K562 (cell line): ENCODE measurements around the gene EAF1. TPM values are rescaled to one million over a fixed set of nuclear protein-coding genes. Genes with fewer than 3 reads are reported as not detected.

ENCODE experiments used
- ATF7 ChIP-seq: fragments of 450-650 bp; IDR thresholded peaks from 2 replicates; pipeline ENCODE4 v1.7.1; 2014; ENCODE audit warnings: mild to moderate bottlenecking, moderate library complexity
- BHLHE40 ChIP-seq: IDR thresholded peaks from 2 replicates; pipeline ENCODE4 v1.6.1; 2011; ENCODE audit warnings: low read length, improper control_type of control experiment
- CXXC5 ChIP-seq: fragments of 250-450 bp; sonication (Bioruptor Pico); IDR thresholded peaks from 2 replicates; pipeline ENCODE4 v1.8.0; 2022; ENCODE audit warnings: inconsistent platforms, mild to moderate bottlenecking, moderate library complexity
- ELF2 ChIP-seq: fragments of 250-450 bp; sonication (Bioruptor Pico); IDR thresholded peaks from 2 replicates; pipeline ENCODE4 v1.5.0; 2021; ENCODE audit warnings: mild to moderate bottlenecking
- GATAD2A ChIP-seq: fragments of 450-650 bp; IDR thresholded peaks from 2 replicates; pipeline ENCODE4 v1.6.1; 2017
- GTF2E2 ChIP-seq: fragments of 200-800 bp; sonication (Bioruptor generic); IDR thresholded peaks from 2 replicates; pipeline ENCODE4 v1.6.1; 2016; ENCODE audit warnings: missing genetic modification characterization, missing compliant biosample characterization
- MAX ChIP-seq: sonication (generic); formaldehyde crosslinking; IDR thresholded peaks from 2 replicates; pipeline ENCODE4 v1.9.0; 2022; ENCODE audit warnings: mild to moderate bottlenecking, missing genetic modification reagents
- MAZ ChIP-seq, 2 experiments: fragments of 450-650 bp in 1 of 2; sonication (generic) in 1 of 2; formaldehyde crosslinking; IDR thresholded peaks in 1 of 2; conservative IDR thresholded peaks in 1 of 2; 2 replicates each; pipeline versions ENCODE4 v1.4.0 to v1.5.0; 2020; ENCODE audit warnings: mild to moderate bottlenecking in 1 of 2, missing genetic modification reagents in 1 of 2
- MIER1 ChIP-seq: fragments of 450-650 bp; IDR thresholded peaks from 2 replicates; pipeline ENCODE4 v1.6.1; 2016; ENCODE audit warnings: antibody characterized with exemption, mild to moderate bottlenecking, low read depth
- NFRKB ChIP-seq: fragments of 450-650 bp; IDR thresholded peaks from 2 replicates; pipeline ENCODE4 v1.6.1; 2016; ENCODE audit warnings: low read depth
- RCOR1 ChIP-seq, 2 experiments: IDR thresholded peaks; 2 replicates each; pipeline ENCODE4 v1.6.1; 2012; ENCODE audit warnings: low read depth in 2 of 2, low read length in 2 of 2, borderline replicate concordance in 1 of 2, improper control_type of control experiment in 1 of 2
- RUNX1 ChIP-seq: sonication (generic); IDR thresholded peaks from 2 replicates; pipeline ENCODE4 v1.6.1; 2016; ENCODE audit warnings: antibody characterized with exemption, low read depth
- SAP30 ChIP-seq: fragments of 200-600 bp; sonication (generic); IDR thresholded peaks from 2 replicates; pipeline ENCODE4 v1.6.1; 2012; ENCODE audit warnings: borderline replicate concordance, low read depth, mild to moderate bottlenecking, moderate library complexity, low read length, control low read depth, inconsistent platforms; ENCODE audit not compliant: insufficient read depth, poor library complexity, severe bottlenecking
- SIN3A ChIP-seq, 2 experiments: fragments of 150-350 bp in 1 of 2; IDR thresholded peaks; 2 replicates each; pipeline ENCODE4 v1.6.1; 2011 to 2016; ENCODE audit warnings: borderline replicate concordance in 2 of 2, low read depth in 2 of 2, low read length in 2 of 2, mild to moderate bottlenecking in 2 of 2, moderate library complexity in 2 of 2; ENCODE audit not compliant: control insufficient read depth in 1 of 2
- TAF7 ChIP-seq: fragments of 450-650 bp; IDR thresholded peaks from 2 replicates; pipeline ENCODE4 v1.6.1; 2016; ENCODE audit warnings: missing genetic modification characterization, missing compliant biosample characterization
- TEAD4 ChIP-seq, 2 experiments: sonication (generic) in 1 of 2; formaldehyde crosslinking in 1 of 2; IDR thresholded peaks; 2 replicates each; pipeline versions ENCODE4 v1.6.1 to v1.8.0; 2012 to 2022; ENCODE audit warnings: borderline replicate concordance in 1 of 2, inconsistent platforms in 1 of 2, low read length in 1 of 2, mild to moderate bottlenecking in 1 of 2, missing genetic modification reagents in 1 of 2
- VEZF1 ChIP-seq: fragments of 200-800 bp; sonication (Bioruptor generic); IDR thresholded peaks from 2 replicates; pipeline ENCODE4 v1.6.1; 2017; ENCODE audit warnings: missing genetic modification characterization, missing compliant biosample characterization
- YY1 ChIP-seq, 3 experiments: IDR thresholded peaks; 2 replicates each; pipeline ENCODE4 v1.6.1; 2011; ENCODE audit warnings: low read length in 2 of 3, mild to moderate bottlenecking in 2 of 3, moderate library complexity in 2 of 3, borderline replicate concordance in 1 of 3, control low read depth in 1 of 3, low read depth in 1 of 3; ENCODE audit not compliant: insufficient read depth in 3 of 3, insufficient replicate concordance in 2 of 3, control insufficient read depth in 1 of 3, insufficient read length in 1 of 3; ENCODE audit errors: extremely low read depth in 1 of 3
- ZBTB17 ChIP-seq: fragments of 450-650 bp; formaldehyde crosslinking; IDR thresholded peaks from 2 replicates; pipeline ENCODE4 v1.4.0; 2020; ENCODE audit warnings: mild to moderate bottlenecking
- ZBTB7A ChIP-seq: IDR thresholded peaks from 2 replicates; pipeline ENCODE4 v1.6.1; 2011; ENCODE audit warnings: low read depth, mild to moderate bottlenecking, low read length, moderate library complexity, borderline replicate concordance; ENCODE audit not compliant: control insufficient read depth
- ZC3H11A ChIP-seq: IDR thresholded peaks from 2 replicates; pipeline ENCODE4 v1.6.1; 2012; ENCODE audit warnings: low read depth, low read length, improper control_type of control experiment
- ZNF165 ChIP-seq: fragments of 250-450 bp; sonication (Bioruptor Pico); IDR thresholded peaks from 2 replicates; pipeline ENCODE4 v1.4.0; 2020; ENCODE audit warnings: borderline replicate concordance
- ZNF75A ChIP-seq: fragments of 450-650 bp; formaldehyde crosslinking; IDR thresholded peaks from 2 replicates; pipeline ENCODE4 v1.4.0; 2020; ENCODE audit warnings: mild to moderate bottlenecking
- polyA plus RNA-seq, 8 experiments: library from polyadenylated mRNA; depleted of rRNA in 4 of 8; stranded (reverse) in 5 of 8; unstranded in 3 of 8; fragments of >200 nt; fragmentation: Nextera tagmentation in 2 of 8; fragmentation: Illumina TruSeq in 1 of 8; extraction: Ambion mirVana in 2 of 8; extraction: Trizol in 1 of 8; gene quantifications; 2 replicates each; pipeline versions ENCODE4 v1.2.1 to v1.2.3, GENCODE V29; 2011 to 2014; ENCODE audit warnings: inconsistent platforms in 1 of 8, missing spikeins in 1 of 8
- total RNA-seq, 7 experiments: library from RNA; depleted of rRNA in 6 of 7; stranded (reverse); fragments of >200 nt in 6 of 7; fragmentation: Illumina TruSeq in 2 of 7; extraction: Trizol in 2 of 7; gene quantifications; 2 replicates each; pipeline versions ENCODE4 v1.2.1 to v1.2.3, GENCODE V29; 2011 to 2021; ENCODE audit warnings: low replicate concordance in 1 of 7
- TF ChIP-seq, protein P1 (sequence below): sonication (generic); formaldehyde crosslinking; IDR thresholded peaks from 2 replicates; pipeline ENCODE4 v1.8.0; 2023; ENCODE audit warnings: mild to moderate bottlenecking, missing genetic modification reagents

EAF1 gene
- total and polyA plus RNA-seq, 9 of the 15 experiments (the other 6 are each of a cell fraction or from before 2014, with no cell fraction given), result 7.0 to 26.8 (median 20.4) TPM

DNA sequence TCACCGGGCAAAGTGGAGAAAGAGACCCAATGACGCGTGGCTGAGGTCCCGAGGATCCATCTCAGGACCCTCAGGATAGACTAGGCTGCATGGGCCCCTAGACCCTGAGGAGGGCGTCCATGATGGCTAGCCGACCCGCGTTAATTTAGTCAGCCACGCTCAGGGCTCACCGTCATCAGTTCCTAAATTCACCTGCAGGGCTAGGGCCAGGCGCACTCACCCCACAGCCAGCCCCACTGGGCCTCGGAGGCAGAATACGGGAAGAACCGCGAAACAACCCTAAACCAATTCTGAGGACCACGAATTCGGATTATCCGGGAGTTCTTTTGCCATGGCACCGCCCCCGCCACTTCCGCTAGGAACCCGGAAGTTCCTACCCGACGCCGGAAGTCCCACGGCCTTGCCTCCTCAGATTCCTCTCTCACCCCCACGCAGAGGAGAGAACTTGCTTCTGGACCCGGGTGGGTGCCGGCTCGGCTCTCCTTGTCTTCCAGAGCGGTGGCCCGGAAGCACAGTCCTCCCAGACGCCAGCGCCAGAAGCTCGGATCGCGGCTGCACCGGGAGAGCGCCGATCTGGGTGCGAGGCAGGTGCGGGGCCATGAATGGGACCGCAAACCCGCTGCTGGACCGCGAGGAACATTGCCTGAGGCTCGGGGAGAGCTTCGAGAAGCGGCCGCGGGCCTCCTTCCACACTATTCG lies at the start of gene EAF1, which contains the start of gene METTL6 (continued):
- TF ChIP-seq MAX (CRISPR knock-in tag) (peak; percentile 38; the same call in 1 of the 2 replicates), RUNX1 (no peak), RCOR1 (IDR thresholded peaks at IDR 0.05; ENCODE audit: borderline replicate concordance in 1 of 2, low read depth in 2 of 2, low read length in 2 of 2) (peak in 1 of 2 experiments; percentile 67; a peak in 3 of 4 replicates), NFRKB (peak; percentile 87), MAZ (CRISPR knock-in tag; conservative IDR thresholded peaks at IDR 0.05 in 1 of 2, IDR thresholded peaks at IDR 0.05 in 1 of 2) (peak; percentile 74 to 76), ZBTB7A (peak; percentile 86; the same call in 1 of the 2 replicates), ATF7 (peak; percentile 66), ELF2 (CRISPR knock-in tag) (peak; percentile 98), TEAD4 (IDR thresholded peaks at IDR 0.05; ENCODE audit: low read length) (no peak; the same call in 1 of the 2 replicates), TEAD4 (CRISPR knock-in tag; IDR thresholded peaks at IDR 0.05; ENCODE audit: borderline replicate concordance) (peak; percentile 70; the same call in 1 of the 2 replicates), VEZF1 (CRISPR knock-in tag) (peak; percentile 47), ZBTB17 (CRISPR knock-in tag) (0 out of 2 replicates have a peak, but pooled peaks have one; percentile 40), SIN3A (IDR thresholded peaks at IDR 0.05; ENCODE audit: borderline replicate concordance in 2 of 2, control insufficient read depth in 1 of 2, low read depth in 2 of 2, low read length in 2 of 2) (peak; percentile 25 to 88; a peak in 3 of 4 replicates), ZNF165 (no peak), CXXC5 (peak; percentile 82), ZC3H11A (peak; percentile 71; the same call in 1 of the 2 replicates), TAF7 (tag) (0 out of 2 replicates have a peak, but pooled peaks have one; percentile 29), GATAD2A (no peak), GTF2E2 (peak; percentile 87; the same call in 1 of the 2 replicates), YY1 (IDR thresholded peaks at IDR 0.05; ENCODE audit: borderline replicate concordance in 1 of 3, control insufficient read depth in 1 of 3, extremely low read depth in 1 of 3, insufficient read depth in 3 of 3, insufficient read length in 1 of 3, insufficient replicate concordance in 2 of 3, low read depth in 1 of 3, low read length in 2 of 3) (peak; percentile 46 to 87 (median 50)), SAP30 (peak; percentile 48), MIER1 (peak; percentile 17; the same call in 1 of the 2 replicates), ZNF75A (CRISPR knock-in tag) (no peak), BHLHE40 (peak; percentile 4; the same call in 1 of the 2 replicates)
- TF ChIP-seq, protein P1, sequence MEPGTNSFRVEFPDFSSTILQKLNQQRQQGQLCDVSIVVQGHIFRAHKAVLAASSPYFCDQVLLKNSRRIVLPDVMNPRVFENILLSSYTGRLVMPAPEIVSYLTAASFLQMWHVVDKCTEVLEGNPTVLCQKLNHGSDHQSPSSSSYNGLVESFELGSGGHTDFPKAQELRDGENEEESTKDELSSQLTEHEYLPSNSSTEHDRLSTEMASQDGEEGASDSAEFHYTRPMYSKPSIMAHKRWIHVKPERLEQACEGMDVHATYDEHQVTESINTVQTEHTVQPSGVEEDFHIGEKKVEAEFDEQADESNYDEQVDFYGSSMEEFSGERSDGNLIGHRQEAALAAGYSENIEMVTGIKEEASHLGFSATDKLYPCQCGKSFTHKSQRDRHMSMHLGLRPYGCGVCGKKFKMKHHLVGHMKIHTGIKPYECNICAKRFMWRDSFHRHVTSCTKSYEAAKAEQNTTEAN (CRISPR knock-in tag), result peak; percentile 23; the same call in 1 of the 2 replicates
